OCI-LY1 (cell line): ENCODE data around the gene XYLB.

Experiments used
- H2AFZ ChIP-seq: fragments of 200-600 bp; sonication (generic), shearing (Covaris generic); 2 replicates; pipeline ENCODE4 v1.6.0; 2014; ENCODE audit warnings: antibody characterized with exemption, mild to moderate bottlenecking, low read length
- H3F3A ChIP-seq: fragments of 200-600 bp; sonication (generic), shearing (Covaris generic); 2 replicates; pipeline ENCODE4 v1.6.0; 2014; ENCODE audit warnings: mild to moderate bottlenecking, antibody characterized with exemption, low read length, moderate library complexity; ENCODE audit not compliant: insufficient read depth
- H3K27ac ChIP-seq: fragments of 200-600 bp; sonication (generic); 2 replicates; pipeline ENCODE4 v1.5.1; 2014; ENCODE audit warnings: low read length, mixed run types, mild to moderate bottlenecking, low read depth; ENCODE audit not compliant: poor library complexity, severe bottlenecking
- H3K27me3 ChIP-seq: fragments of 200-600 bp; sonication (generic); 2 replicates; pipeline ENCODE4 v1.6.0; 2014; ENCODE audit warnings: antibody characterized with exemption, mild to moderate bottlenecking, low read length, moderate library complexity; ENCODE audit not compliant: insufficient read depth
- H3K36me3 ChIP-seq: fragments of 200-600 bp; sonication (generic); 2 replicates; pipeline ENCODE4 v1.6.1; 2014; ENCODE audit warnings: mild to moderate bottlenecking, antibody characterized with exemption, low read length, moderate library complexity, mixed read lengths; ENCODE audit not compliant: insufficient read depth
- H3K4me1 ChIP-seq: fragments of 200-600 bp; sonication (generic); 2 replicates; pipeline ENCODE4 v1.5.1; 2014; ENCODE audit warnings: mild to moderate bottlenecking, low read length, moderate library complexity; ENCODE audit not compliant: insufficient read depth, severe bottlenecking
- H3K4me2 ChIP-seq: fragments of 200-600 bp; sonication (generic), shearing (Covaris generic); 2 replicates; pipeline ENCODE4 v1.6.1; 2014; ENCODE audit warnings: low read length
- H3K4me3 ChIP-seq: fragments of 200-600 bp; sonication (generic); 2 replicates; pipeline ENCODE4 v1.5.1; 2014; ENCODE audit warnings: low read length, low read depth, mild to moderate bottlenecking, mixed read lengths; ENCODE audit not compliant: poor library complexity, severe bottlenecking
- H3K79me2 ChIP-seq: fragments of 200-600 bp; shearing (Covaris generic); 2 replicates; pipeline ENCODE4 v1.6.1; 2016; ENCODE audit warnings: mixed run types, low read length, mixed read lengths; ENCODE audit not compliant: insufficient read depth
- H3K9ac ChIP-seq: fragments of 200-600 bp; sonication (generic), shearing (Covaris generic); 2 replicates; pipeline ENCODE4 v1.6.1; 2014; ENCODE audit warnings: mild to moderate bottlenecking, low read length, mixed read lengths
- H3K9me2 ChIP-seq: fragments of 200-600 bp; sonication (generic), shearing (Covaris generic); 2 replicates; pipeline ENCODE4 v1.6.1; 2014; ENCODE audit warnings: low read depth, mild to moderate bottlenecking, low read length, mixed read lengths
- H3K9me3 ChIP-seq: fragments of 200-600 bp; shearing (Covaris generic); 2 replicates; pipeline ENCODE4 v1.6.1; 2014; ENCODE audit warnings: low read length, mixed read lengths
- H4K20me1 ChIP-seq: fragments of 200-600 bp; sonication (generic), shearing (Covaris generic); 2 replicates; pipeline ENCODE4 v1.6.0; 2016; ENCODE audit warnings: mild to moderate bottlenecking, low read length; ENCODE audit not compliant: insufficient read depth
- EZH2 ChIP-seq: fragments of 200-600 bp; sonication (generic), shearing (Covaris generic); IDR thresholded peaks from 2 replicates; pipeline ENCODE4 v1.8.0; 2017; ENCODE audit warnings: borderline replicate concordance, mixed run types, mild to moderate bottlenecking, antibody characterized with exemption, low read length, moderate library complexity, mixed read lengths
- TF ChIP-seq, protein P1 (sequence below): fragments of 200-600 bp; sonication (generic), shearing (Covaris generic); IDR thresholded peaks from 2 replicates; pipeline ENCODE4 v1.5.1; 2017; ENCODE audit warnings: mild to moderate bottlenecking, antibody characterized with exemption, low read length, moderate library complexity, mixed read lengths

XYLB gene

DNA sequence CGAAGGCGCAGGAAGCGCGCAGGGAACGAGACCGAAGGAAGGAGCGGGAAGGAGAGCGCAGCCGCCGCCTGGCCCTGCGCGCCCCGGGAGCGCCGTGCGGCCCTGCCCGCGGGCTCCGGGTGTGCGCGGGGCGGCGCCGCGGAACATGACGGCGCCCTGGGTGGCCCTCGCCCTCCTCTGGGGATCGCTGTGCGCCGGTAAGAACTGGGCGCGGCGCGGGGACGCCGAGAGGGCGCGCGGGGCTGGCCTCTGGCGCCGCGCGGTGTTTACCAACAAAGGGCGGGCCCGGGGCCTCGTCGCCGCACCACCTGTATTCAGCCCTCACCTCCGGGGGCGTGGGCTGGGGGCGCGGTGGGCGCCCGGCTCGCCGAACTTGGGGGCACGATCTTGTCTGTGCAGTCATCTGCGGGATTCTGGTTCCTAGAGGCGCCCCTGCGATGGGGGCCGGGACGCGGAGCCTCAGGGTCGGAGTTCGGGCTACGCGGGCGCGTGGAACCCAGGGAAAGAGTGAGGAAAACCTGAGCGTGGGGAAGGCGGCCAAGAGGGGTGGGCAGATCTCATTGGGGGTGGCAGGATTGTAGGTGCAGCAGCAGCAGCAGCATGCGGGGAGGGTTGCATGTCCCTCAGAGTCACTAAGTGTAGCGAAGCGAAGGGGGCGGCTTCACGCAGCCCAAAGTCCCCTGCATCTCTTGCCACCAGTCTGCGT, 107.7 kb downstream of the XYLB start:
- Histone ChIP-seq H3K4me1 (peaks cover 15% of the 10 kb centered on the region), H3K9ac (peak overlapping the region; percentile 57; the same call in 1 of the 2 replicates), H2AFZ (no peak overlapping the region), H3K4me3 (peak overlapping the region; percentile 64), H3K27me3 (no peaks in the 10 kb centered on the region), H3K4me2 (peak overlapping the region; percentile 68), H4K20me1 (no peaks in the 10 kb centered on the region), H3K9me3 (no peaks in the 10 kb centered on the region), H3K79me2 (no peaks in the 10 kb centered on the region), H3K36me3 (no peaks in the 10 kb centered on the region), H3K27ac (no peak overlapping the region), H3F3A (no peaks in the 10 kb centered on the region), H3K9me2 (no peaks in the 10 kb centered on the region)
- TF ChIP-seq, protein P1, sequence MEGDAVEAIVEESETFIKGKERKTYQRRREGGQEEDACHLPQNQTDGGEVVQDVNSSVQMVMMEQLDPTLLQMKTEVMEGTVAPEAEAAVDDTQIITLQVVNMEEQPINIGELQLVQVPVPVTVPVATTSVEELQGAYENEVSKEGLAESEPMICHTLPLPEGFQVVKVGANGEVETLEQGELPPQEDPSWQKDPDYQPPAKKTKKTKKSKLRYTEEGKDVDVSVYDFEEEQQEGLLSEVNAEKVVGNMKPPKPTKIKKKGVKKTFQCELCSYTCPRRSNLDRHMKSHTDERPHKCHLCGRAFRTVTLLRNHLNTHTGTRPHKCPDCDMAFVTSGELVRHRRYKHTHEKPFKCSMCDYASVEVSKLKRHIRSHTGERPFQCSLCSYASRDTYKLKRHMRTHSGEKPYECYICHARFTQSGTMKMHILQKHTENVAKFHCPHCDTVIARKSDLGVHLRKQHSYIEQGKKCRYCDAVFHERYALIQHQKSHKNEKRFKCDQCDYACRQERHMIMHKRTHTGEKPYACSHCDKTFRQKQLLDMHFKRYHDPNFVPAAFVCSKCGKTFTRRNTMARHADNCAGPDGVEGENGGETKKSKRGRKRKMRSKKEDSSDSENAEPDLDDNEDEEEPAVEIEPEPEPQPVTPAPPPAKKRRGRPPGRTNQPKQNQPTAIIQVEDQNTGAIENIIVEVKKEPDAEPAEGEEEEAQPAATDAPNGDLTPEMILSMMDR = no peak
- TF ChIP-seq EZH2 = no peak

DNA sequence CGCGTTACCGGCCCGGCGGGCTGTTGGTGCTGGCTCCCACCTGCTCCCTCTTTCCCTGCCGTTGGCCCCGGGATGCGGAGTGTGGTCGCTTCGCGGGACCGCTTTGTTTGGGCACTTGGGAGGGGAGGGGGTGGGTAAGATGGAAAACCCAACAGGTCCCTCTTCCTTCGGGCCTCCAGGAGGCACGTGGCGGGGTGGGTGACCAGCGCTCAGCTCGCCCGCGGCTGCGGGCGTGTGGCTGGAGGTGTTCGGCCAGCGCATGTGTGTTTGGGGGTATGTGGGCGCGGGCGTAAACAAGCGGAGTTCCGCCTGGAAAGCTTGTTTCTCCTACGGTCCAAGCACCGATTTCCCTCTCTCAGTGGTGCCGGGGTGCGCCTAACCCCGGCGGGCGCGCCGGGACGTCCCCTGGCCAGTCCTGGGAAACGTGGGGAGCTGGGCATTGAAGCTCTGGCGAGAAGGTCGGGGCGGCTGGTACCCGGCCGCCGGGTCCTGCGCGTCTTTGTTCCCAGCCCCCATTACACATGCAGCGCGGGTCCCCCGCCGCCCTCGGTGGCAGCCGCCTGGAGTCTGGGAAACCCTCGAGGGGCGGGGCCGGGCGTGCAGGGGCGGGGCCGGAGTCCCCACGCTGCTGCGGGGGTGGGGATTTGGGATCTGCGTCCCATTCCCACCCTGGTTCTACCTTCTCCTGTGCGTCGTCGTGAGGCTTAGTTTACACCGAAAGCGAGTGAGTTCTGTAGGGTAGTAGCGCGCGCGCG, 108.5 kb downstream of the XYLB start:
- peak overlapping the region; percentile 64 for H3K4me3 ChIP-seq
- no peaks in the 10 kb centered on the region for H4K20me1 ChIP-seq
- peaks cover 15% of the 10 kb centered on the region for H3K4me1 ChIP-seq
- no peaks in the 10 kb centered on the region for H3K9me3 ChIP-seq
- no peaks in the 10 kb centered on the region for H3K36me3 ChIP-seq
- no peaks in the 10 kb centered on the region for H3K27me3 ChIP-seq
- H3K9ac ChIP-seq = peak overlapping the region; percentile 57; the same call in 1 of the 2 replicates
- no peaks in the 10 kb centered on the region for H3K79me2 ChIP-seq
- H3K4me2 ChIP-seq = peak overlapping the region; percentile 68
- H2AFZ ChIP-seq = no peak overlapping the region
- no peak overlapping the region for H3K27ac ChIP-seq
- no peaks in the 10 kb centered on the region for H3F3A ChIP-seq
- TF ChIP-seq EZH2 = no peak
- TF ChIP-seq, protein P1 = no peak
- H3K9me2 ChIP-seq = no peaks in the 10 kb centered on the region

GRCh38 chr3:38455639-38456430, 109.2 kb downstream of the XYLB start:
- no peak overlapping the region for H2AFZ ChIP-seq
- H3K4me1 ChIP-seq = peaks cover 15% of the 10 kb centered on the region
- H3K79me2 ChIP-seq = no peaks in the 10 kb centered on the region

More at GRCh38 chr3:38455639-38456430, 109.2 kb downstream of the XYLB start:
- H3K4me2 ChIP-seq = peak overlapping the region; percentile 68
- H3K9ac ChIP-seq = no peak overlapping the region; the same call in 1 of the 2 replicates
- TF ChIP-seq, protein P1 = no peak
- TF ChIP-seq EZH2 = no peak
- no peaks in the 10 kb centered on the region for H3K9me3 ChIP-seq
- no peaks in the 10 kb centered on the region for H4K20me1 ChIP-seq
- no peaks in the 10 kb centered on the region for H3K27me3 ChIP-seq
- no peaks in the 10 kb centered on the region for H3F3A ChIP-seq
- no peaks in the 10 kb centered on the region for H3K9me2 ChIP-seq
- H3K27ac ChIP-seq = no peak overlapping the region
- H3K4me3 ChIP-seq = peak overlapping the region; percentile 64
- no peaks in the 10 kb centered on the region for H3K36me3 ChIP-seq
